ENCODE results near the gene GLYR1.

The GLYR1 gene

GRCh38 chr16:4894276-4895150 lies 47.4 kb upstream of the GLYR1 start:
- Histone ChIP-seq H3K36me3 (replicated peaks; ENCODE audit: insufficient read depth, low read length) (no peaks in the 10 kb centered on the region), H4K20me1 (ENCODE audit: insufficient read depth, low read length) (no peaks in the 10 kb centered on the region), H3K9ac (ENCODE audit: low read length) (no peak overlapping the region), H3K4me2 (ENCODE audit: low read depth, low read length) (no peak overlapping the region), H3K27me3 (replicated peaks; ENCODE audit: insufficient read depth, low read length) (peaks cover 13% of the 10 kb centered on the region), H2AFZ (ENCODE audit: low read length) (no peak overlapping the region), H3K4me3 (ENCODE audit: low read length) (no peak overlapping the region), H3F3A (ENCODE audit: insufficient read depth, low read length) (no peaks in the 10 kb centered on the region), H3K27ac (ENCODE audit: low read length) (no peak overlapping the region), H3K9me2 (replicated peaks; ENCODE audit: insufficient read depth, low read length) (no peaks in the 10 kb centered on the region), H3K4me1 (ENCODE audit: low read length) (no peaks in the 10 kb centered on the region), H3K9me3 (replicated peaks; ENCODE audit: insufficient read depth, low read length) (no peaks in the 10 kb centered on the region), H3K79me2 (ENCODE audit: low read length) (no peaks in the 10 kb centered on the region)
- TF ChIP-seq, protein P1, sequence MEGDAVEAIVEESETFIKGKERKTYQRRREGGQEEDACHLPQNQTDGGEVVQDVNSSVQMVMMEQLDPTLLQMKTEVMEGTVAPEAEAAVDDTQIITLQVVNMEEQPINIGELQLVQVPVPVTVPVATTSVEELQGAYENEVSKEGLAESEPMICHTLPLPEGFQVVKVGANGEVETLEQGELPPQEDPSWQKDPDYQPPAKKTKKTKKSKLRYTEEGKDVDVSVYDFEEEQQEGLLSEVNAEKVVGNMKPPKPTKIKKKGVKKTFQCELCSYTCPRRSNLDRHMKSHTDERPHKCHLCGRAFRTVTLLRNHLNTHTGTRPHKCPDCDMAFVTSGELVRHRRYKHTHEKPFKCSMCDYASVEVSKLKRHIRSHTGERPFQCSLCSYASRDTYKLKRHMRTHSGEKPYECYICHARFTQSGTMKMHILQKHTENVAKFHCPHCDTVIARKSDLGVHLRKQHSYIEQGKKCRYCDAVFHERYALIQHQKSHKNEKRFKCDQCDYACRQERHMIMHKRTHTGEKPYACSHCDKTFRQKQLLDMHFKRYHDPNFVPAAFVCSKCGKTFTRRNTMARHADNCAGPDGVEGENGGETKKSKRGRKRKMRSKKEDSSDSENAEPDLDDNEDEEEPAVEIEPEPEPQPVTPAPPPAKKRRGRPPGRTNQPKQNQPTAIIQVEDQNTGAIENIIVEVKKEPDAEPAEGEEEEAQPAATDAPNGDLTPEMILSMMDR (IDR thresholded peaks at IDR 0.05; ENCODE audit: low read length) = no peak
- no peak for TF ChIP-seq EZH2 (optimal IDR thresholded peaks at IDR 0.05; ENCODE audit: low read depth, low read length)
- no peak for TF ChIP-seq EZH2phosphoT487 (IDR thresholded peaks at IDR 0.05; ENCODE audit: low read length)
- DNase-seq = no peak

GRCh38 chr16:4893103-4893862 lies 46.2 kb upstream of the GLYR1 start:
- Histone ChIP-seq H3K4me2 (ENCODE audit: low read depth, low read length) (no peak overlapping the region), H3K9ac (ENCODE audit: low read length) (no peak overlapping the region)

DNA sequence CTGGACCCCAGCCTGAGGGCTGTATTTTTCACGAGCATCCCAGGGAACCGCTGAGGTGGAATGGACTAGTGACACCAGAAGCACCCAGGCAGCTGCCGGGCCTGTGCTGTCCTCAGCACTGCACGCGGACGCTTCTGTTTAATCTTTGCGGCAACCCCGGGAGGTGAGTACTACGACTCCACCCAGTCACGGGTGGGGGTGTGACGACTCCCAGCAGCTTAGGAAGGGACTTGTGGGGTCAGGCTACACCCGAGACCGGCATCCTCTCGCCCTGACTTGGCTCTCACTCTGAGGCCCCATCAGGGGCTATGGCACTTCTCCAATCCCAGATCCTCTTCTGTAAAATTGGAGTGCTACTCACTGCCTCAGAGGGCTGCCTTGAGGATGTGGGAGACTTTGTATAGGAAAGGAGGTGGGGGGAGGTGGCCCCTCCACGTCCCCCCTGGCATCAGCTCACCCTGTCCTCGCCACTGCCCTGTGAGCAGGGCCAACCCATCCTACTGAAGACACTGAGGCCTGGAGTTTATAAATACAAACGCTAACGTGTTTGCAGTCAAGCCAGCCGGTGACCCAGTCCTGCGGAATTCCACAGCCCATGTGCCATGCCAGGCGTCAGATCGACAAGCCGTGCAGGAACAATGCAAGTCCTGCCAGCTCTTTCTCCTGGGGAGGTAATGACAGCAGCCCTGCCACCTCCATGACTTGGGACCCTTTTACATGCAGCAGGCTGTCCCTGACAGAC lies 45.4 kb upstream of the GLYR1 start:
- no peaks in the 10 kb centered on the region for H4K20me1 ChIP-seq (ENCODE audit: insufficient read depth, low read length)
- no peaks in the 10 kb centered on the region for H3K4me1 ChIP-seq (ENCODE audit: low read length)
- no peak overlapping the region for H2AFZ ChIP-seq (ENCODE audit: low read length)
- H3F3A ChIP-seq (ENCODE audit: insufficient read depth, low read length) = no peaks in the 10 kb centered on the region
- no peaks in the 10 kb centered on the region for H3K9me2 ChIP-seq (replicated peaks; ENCODE audit: insufficient read depth, low read length)
- TF ChIP-seq EZH2phosphoT487 (IDR thresholded peaks at IDR 0.05; ENCODE audit: low read length) (no peak), EZH2 (optimal IDR thresholded peaks at IDR 0.05; ENCODE audit: low read depth, low read length) (no peak)
- TF ChIP-seq, protein P1 (IDR thresholded peaks at IDR 0.05; ENCODE audit: low read length) = no peak
- no peaks in the 10 kb centered on the region for H3K9me3 ChIP-seq (replicated peaks; ENCODE audit: insufficient read depth, low read length)
- no peak overlapping the region for H3K27ac ChIP-seq (ENCODE audit: low read length)
- no peak for DNase-seq
- H3K79me2 ChIP-seq (ENCODE audit: low read length) = no peaks in the 10 kb centered on the region
- H3K36me3 ChIP-seq (replicated peaks; ENCODE audit: insufficient read depth, low read length) = no peaks in the 10 kb centered on the region
- no peak overlapping the region for H3K9ac ChIP-seq (ENCODE audit: low read length)
- H3K4me2 ChIP-seq (ENCODE audit: low read depth, low read length) = no peak overlapping the region
- H3K27me3 ChIP-seq (replicated peaks; ENCODE audit: insufficient read depth, low read length) = no peaks in the 10 kb centered on the region
- H3K4me3 ChIP-seq (ENCODE audit: low read length) = no peak overlapping the region

More at GRCh38 chr16:4893103-4893862, 46.2 kb upstream of the GLYR1 start:
- Histone ChIP-seq H3F3A (ENCODE audit: insufficient read depth, low read length) (no peaks in the 10 kb centered on the region), H3K27ac (ENCODE audit: low read length) (no peak overlapping the region), H3K4me3 (ENCODE audit: low read length) (no peak overlapping the region), H3K9me3 (replicated peaks; ENCODE audit: insufficient read depth, low read length) (no peaks in the 10 kb centered on the region), H4K20me1 (ENCODE audit: insufficient read depth, low read length) (no peaks in the 10 kb centered on the region), H3K79me2 (ENCODE audit: low read length) (no peaks in the 10 kb centered on the region), H3K36me3 (replicated peaks; ENCODE audit: insufficient read depth, low read length) (no peaks in the 10 kb centered on the region), H3K9me2 (replicated peaks; ENCODE audit: insufficient read depth, low read length) (no peaks in the 10 kb centered on the region), H3K4me1 (ENCODE audit: low read length) (no peaks in the 10 kb centered on the region), H3K27me3 (replicated peaks; ENCODE audit: insufficient read depth, low read length) (peaks cover under 1% of the 10 kb centered on the region; the same call in 1 of the 2 replicates), H2AFZ (ENCODE audit: low read length) (no peak overlapping the region)
- no peak for DNase-seq
- TF ChIP-seq, protein P1 (IDR thresholded peaks at IDR 0.05; ENCODE audit: low read length) = no peak
- no peak for TF ChIP-seq EZH2 (optimal IDR thresholded peaks at IDR 0.05; ENCODE audit: low read depth, low read length)
- TF ChIP-seq EZH2phosphoT487 (IDR thresholded peaks at IDR 0.05; ENCODE audit: low read length) = no peak

Data from MM.1S (cell line).